Ishikawa (cell line): ENCODE measurements around the gene TRAK2.

Source experiments
- CEBPB ChIP-seq: IDR thresholded peaks from 2 replicates; pipeline ENCODE4 v1.6.1; 2012
- EGR1 ChIP-seq: IDR thresholded peaks from 2 replicates; pipeline ENCODE4 v1.6.1; 2012
- EP300 ChIP-seq: IDR thresholded peaks from 2 replicates; pipeline ENCODE4 v1.6.1; 2012; ENCODE audit warnings: borderline replicate concordance
- FOXM1 ChIP-seq: IDR thresholded peaks from 2 replicates; pipeline ENCODE4 v1.6.1; 2012; ENCODE audit warnings: low read depth, borderline replicate concordance
- MAX ChIP-seq: IDR thresholded peaks from 2 replicates; pipeline ENCODE4 v1.6.1; 2012
- NFIC ChIP-seq: IDR thresholded peaks from 2 replicates; pipeline ENCODE4 v1.6.1; 2012
- RAD21 ChIP-seq: IDR thresholded peaks from 2 replicates; pipeline ENCODE4 v1.6.1; 2012; ENCODE audit warnings: low read depth
- TAF1 ChIP-seq: IDR thresholded peaks from 2 replicates; pipeline ENCODE4 v1.6.1; 2012; ENCODE audit warnings: low read depth, mild to moderate bottlenecking
- TEAD4 ChIP-seq: IDR thresholded peaks from 2 replicates; pipeline ENCODE4 v1.6.1; 2012
- TF ChIP-seq, protein P1 (sequence below): IDR thresholded peaks from 2 replicates; pipeline ENCODE4 v1.6.1; 2012; ENCODE audit warnings: low read depth, mild to moderate bottlenecking
- TF ChIP-seq, protein P2 (sequence below): IDR thresholded peaks from 2 replicates; pipeline ENCODE4 v1.6.1; 2012

GRCh38 chr2:201444746-201445465 is 6.4 kb downstream of the TRAK2 start:
- TF ChIP-seq EP300 (no peak), RAD21 (no peak), TAF1 (no peak), EGR1 (no peak), NFIC (no peak), FOXM1 (no peak), MAX (no peak), CEBPB (no peak), TEAD4 (no peak)
- TF ChIP-seq, protein P1, sequence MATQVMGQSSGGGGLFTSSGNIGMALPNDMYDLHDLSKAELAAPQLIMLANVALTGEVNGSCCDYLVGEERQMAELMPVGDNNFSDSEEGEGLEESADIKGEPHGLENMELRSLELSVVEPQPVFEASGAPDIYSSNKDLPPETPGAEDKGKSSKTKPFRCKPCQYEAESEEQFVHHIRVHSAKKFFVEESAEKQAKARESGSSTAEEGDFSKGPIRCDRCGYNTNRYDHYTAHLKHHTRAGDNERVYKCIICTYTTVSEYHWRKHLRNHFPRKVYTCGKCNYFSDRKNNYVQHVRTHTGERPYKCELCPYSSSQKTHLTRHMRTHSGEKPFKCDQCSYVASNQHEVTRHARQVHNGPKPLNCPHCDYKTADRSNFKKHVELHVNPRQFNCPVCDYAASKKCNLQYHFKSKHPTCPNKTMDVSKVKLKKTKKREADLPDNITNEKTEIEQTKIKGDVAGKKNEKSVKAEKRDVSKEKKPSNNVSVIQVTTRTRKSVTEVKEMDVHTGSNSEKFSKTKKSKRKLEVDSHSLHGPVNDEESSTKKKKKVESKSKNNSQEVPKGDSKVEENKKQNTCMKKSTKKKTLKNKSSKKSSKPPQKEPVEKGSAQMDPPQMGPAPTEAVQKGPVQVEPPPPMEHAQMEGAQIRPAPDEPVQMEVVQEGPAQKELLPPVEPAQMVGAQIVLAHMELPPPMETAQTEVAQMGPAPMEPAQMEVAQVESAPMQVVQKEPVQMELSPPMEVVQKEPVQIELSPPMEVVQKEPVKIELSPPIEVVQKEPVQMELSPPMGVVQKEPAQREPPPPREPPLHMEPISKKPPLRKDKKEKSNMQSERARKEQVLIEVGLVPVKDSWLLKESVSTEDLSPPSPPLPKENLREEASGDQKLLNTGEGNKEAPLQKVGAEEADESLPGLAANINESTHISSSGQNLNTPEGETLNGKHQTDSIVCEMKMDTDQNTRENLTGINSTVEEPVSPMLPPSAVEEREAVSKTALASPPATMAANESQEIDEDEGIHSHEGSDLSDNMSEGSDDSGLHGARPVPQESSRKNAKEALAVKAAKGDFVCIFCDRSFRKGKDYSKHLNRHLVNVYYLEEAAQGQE: no peak
- TF ChIP-seq, protein P2, sequence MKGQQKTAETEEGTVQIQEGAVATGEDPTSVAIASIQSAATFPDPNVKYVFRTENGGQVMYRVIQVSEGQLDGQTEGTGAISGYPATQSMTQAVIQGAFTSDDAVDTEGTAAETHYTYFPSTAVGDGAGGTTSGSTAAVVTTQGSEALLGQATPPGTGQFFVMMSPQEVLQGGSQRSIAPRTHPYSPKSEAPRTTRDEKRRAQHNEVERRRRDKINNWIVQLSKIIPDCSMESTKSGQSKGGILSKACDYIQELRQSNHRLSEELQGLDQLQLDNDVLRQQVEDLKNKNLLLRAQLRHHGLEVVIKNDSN: no peak
